C4-2B (cell line): ENCODE measurements around the gene ALOX15B.

ENCODE experiments used
- ZFX ChIP-seq: fragments of 450-650 bp; IDR thresholded peaks from 2 replicates; pipeline ENCODE4 v1.6.1; 2017
- TF ChIP-seq, protein P1 (sequence below): fragments of 450-650 bp; conservative IDR thresholded peaks from 2 replicates; pipeline ENCODE4 v1.5.1; 2017; ENCODE audit warnings: mild to moderate bottlenecking

DNA sequence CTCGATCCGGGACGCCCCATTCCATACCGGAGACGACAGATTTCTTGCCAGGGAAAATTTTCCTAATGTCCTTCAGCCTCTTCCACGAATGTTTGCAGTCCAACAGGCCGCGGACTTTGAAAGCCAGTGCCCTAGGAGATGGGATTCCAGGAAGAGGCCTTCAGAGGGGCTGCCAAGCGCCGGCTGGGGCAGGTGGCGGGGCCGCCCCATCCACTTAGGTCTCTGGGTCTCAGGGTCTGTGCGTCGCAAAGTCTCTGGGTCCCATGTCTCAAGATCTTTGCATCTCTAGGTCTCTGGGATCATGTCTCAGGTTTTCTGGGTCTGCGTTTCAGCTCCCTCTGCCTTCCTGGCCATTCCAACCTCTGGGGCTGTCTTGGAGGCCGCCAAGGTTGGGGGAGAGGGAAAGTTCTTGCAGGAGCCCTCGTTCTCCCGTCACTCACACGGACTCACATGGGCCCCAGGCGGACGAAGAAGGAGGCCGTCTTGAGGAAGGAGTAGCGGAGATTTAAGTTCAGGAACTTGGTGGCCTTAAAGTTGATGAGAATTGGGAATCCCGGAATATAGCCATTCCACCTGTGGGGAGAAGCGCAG lies 41.4 kb downstream of the ALOX15B start:
- TF ChIP-seq, protein P1, sequence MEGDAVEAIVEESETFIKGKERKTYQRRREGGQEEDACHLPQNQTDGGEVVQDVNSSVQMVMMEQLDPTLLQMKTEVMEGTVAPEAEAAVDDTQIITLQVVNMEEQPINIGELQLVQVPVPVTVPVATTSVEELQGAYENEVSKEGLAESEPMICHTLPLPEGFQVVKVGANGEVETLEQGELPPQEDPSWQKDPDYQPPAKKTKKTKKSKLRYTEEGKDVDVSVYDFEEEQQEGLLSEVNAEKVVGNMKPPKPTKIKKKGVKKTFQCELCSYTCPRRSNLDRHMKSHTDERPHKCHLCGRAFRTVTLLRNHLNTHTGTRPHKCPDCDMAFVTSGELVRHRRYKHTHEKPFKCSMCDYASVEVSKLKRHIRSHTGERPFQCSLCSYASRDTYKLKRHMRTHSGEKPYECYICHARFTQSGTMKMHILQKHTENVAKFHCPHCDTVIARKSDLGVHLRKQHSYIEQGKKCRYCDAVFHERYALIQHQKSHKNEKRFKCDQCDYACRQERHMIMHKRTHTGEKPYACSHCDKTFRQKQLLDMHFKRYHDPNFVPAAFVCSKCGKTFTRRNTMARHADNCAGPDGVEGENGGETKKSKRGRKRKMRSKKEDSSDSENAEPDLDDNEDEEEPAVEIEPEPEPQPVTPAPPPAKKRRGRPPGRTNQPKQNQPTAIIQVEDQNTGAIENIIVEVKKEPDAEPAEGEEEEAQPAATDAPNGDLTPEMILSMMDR, result peak; percentile 58; the same call in 1 of the 2 replicates
- no peak for TF ChIP-seq ZFX
